Measurements from ENCODE around the gene LYPD3.

The LYPD3 gene

DNA sequence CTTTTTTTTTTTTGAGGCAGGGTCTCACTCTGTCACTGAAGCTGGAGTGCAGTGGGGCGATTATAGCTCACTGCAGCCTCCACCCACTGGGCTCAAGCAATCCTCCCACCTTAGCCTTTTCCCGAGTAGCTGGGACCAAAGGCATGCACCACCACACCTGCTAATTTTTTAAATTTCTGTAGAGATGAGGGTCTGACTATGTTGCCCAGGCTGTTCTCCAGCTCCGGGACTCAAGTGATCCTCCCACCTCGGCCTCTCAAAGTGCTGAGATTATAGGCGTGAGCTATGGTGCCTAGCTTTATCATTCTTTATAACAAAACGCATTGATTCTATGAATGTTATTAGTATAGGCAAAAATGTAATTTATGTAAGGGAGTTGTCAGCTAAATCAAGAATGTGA, 17.9 kb upstream of the LYPD3 start:
- no peak for DNase-seq

- no peak for DNase-seq
Measured at GRCh38 chr19:43482193-43482592, 16.8 kb upstream of the LYPD3 start.

DNA sequence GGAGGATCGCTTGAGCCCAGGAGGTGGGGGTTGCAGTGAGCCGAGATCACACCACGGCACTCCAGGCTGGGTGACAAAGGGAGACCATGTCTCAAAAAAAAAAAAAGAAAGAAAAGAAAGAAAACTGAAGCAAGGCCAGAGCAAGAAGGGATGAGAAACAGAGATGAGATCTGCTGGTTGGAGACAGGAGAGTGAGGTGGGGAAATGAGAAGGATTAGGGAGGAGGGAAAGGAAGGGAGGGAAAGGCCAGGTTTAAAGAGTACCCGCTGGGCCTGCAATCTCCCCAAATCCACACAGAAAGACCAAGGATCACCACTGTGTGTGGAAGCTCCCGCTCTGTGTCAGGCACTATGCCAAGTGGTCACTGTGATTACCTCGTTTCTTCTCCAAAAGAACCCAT, 16.3 kb upstream of the LYPD3 start:
- DNase-seq = no peak

- no peak for DNase-seq
Measured at GRCh38 chr19:43480574-43480973, 15.2 kb upstream of the LYPD3 start.

DNA sequence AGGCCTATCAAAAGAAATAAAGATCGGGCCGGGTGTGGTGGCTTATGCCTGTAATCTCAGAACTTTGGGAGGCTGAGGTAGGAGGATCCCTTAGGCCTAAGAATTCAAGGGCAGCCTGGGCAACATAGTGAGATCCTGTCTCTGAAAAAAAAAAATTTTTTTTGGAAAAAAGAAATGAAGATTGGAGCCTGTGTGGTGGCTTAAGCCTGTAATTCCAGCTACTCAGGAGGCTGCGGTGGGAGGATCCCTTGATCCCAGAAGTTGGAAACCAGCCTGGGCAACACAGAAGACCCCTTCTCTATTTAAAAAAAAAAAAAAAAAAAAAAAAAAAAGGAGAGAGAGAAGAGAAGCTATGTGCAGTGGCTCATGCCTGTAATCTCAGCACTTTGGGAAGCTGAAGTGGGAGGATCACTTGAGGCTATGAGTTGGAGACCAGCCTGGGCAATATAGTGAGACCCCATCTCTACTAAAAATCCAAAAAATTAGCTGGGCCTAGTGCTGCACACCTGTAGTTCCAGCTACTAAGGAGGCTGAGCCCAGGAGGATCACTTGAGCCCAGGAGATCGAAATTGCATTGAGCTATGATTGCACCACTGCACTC, 14.7 kb upstream of the LYPD3 start:
- DNase-seq = no peak

GRCh38 chr19:43479226-43479625, 13.8 kb upstream of the LYPD3 start:
- DNase-seq = no peak

GRCh38 chr19:43478323-43478722, 12.9 kb upstream of the LYPD3 start:
- no peak for DNase-seq

- no peak for DNase-seq
Measured at GRCh38 chr19:43476606-43477005, 11.2 kb upstream of the LYPD3 start.

GRCh38 chr19:43474986-43475705, 9.7 kb upstream of the LYPD3 start:
- DNase-seq = peak; percentile 97

GRCh38 chr19:43474487-43474886, 9.1 kb upstream of the LYPD3 start:
- no peak for DNase-seq

DNA sequence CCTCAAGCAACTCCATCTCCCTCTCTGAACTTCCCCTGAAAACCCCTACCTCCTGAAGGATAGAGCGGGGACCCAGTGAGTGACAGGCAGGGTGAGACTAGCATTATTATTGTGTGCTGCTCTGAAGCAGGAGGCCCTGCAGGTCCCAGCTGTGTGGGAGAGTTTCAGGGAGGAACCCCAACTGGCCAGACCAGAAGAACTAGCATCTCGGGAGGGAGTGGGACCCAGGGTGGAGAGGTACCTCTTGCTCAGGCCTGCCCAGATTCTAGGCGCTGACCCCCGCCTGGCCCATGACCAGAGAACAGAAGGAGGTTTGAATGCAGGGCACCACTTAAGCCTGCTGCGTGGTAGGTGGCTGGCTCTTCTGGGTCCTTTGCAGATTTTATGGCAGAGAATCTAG, 5.7 kb upstream of the LYPD3 start:
- no peak for DNase-seq

DNA sequence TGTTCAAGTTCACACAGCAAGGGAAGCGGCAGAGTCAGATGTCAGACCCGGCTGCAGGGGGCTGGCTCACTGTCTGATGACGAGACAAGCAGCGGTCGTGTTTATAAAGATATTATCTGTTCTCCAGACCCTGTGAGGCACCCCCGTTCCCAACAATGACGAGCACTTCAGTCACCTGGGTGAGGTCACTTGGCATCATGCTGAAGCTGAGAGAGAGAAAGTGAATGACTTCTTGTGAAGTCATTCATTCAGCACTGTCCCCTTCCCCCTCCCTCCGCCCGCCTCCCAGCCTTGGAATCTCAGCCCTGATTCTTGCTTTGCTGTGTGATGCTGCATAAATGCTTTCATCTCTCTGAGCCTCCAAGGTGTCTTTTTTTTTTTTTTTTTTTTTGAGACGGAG, 4.9 kb upstream of the LYPD3 start:
- peak; percentile 80 for DNase-seq

- DNase-seq = peak; percentile 43
Measured at GRCh38 chr19:43469160-43469480, 3.7 kb upstream of the LYPD3 start.

GRCh38 chr19:43468354-43469159, 3.1 kb upstream of the LYPD3 start:
- DNase-seq = no peak

DNA sequence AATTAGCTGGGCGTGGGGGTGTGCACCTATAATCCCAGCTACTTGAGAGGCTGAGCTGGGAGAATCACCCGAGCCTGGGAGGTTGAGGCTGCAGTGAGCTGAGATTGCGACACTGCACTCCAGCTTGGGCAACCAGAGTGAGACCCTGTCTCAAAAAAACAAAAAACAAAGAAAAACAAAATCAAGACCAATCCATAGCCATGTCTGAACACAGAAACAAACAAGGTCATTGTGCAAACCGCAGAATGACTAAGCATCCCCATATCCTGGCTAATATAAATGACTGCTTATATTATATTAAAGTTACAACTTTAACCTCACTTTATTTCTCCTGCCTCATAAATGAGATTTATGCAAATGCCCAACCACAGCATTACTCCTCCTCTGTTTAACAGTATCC, 2.3 kb upstream of the LYPD3 start:
- DNase-seq = no peak

- DNase-seq = no peak
Measured at GRCh38 chr19:43467276-43467675, 1.9 kb upstream of the LYPD3 start.

DNA sequence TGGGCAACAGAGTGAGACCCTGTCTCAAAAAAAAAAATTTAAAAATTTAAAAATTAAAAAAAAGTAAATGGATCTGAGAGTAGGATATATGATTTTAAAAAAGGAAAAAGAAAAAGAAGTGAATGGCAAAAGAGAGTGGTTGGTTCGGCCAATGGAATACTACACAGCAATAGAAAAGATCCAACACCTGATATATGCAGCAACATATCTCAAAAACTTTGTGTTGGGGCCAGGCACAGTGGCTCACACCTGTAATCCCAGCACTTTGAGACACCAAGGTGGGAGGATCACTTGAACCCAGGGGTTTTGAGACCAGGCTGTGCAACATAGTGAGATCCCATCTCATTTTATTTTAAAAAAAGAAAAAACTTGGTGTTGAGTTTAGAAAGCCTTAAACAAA, 1.4 kb upstream of the LYPD3 start:
- no peak for DNase-seq

- DNase-seq = peak; percentile 86
Measured at GRCh38 chr19:43464134-43464775, 1.2 kb downstream of the LYPD3 start.

GRCh38 chr19:43463381-43464133, 1.9 kb downstream of the LYPD3 start:
- DNase-seq = peak; percentile 100

GRCh38 chr19:43462785-43463380, 2.5 kb downstream of the LYPD3 start:
- DNase-seq = no peak

DNA sequence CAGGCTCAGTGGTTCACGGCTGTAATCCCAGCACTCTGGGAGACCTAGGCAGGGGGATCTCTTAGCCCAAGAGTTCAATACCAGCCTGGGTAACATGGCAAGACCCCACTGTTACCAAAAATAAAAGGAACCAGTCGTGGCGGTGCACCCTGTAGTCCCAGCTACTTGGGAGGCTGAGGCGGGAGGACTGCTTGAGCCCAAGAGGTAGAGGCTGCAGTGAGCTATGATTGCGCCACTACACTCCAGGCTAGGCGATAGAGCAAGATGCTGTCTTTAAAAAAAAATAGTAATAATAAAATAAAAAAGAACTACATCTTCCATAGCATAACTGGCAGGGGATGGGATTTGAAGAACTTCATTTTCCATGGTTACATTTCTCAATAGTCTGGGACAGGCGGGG, 3.0 kb downstream of the LYPD3 start:
- DNase-seq = no peak

- DNase-seq = no peak
Measured at GRCh38 chr19:43461303-43461702, 4.1 kb downstream of the LYPD3 start.
